Measurements from ENCODE around the gene CCNJ.

Gene CCNJ

GRCh38 chr10:96041146-96041545 lies 2.2 kb upstream of the CCNJ start:
- Histone ChIP-seq H3K36me3 (ENCODE audit: control insufficient read depth in 2 of 2, insufficient read depth in 1 of 2, low read length in 2 of 2) (peaks cover 0 to 3% of the 10 kb centered on the region in 2 experiments; a peak in 1 of 3 replicates), H3K4me1 (ENCODE audit: control insufficient read depth, insufficient read depth, low read length) (peaks cover 10% of the 10 kb centered on the region), H3K27ac (ENCODE audit: extremely low read depth, low read depth, low read length) (no peak overlapping the region), H3K9me3 (ENCODE audit: control insufficient read depth, insufficient read depth, low read depth, low read length) (no peaks in the 10 kb centered on the region), H3K4me3 (ENCODE audit: low read depth, low read length) (no peak overlapping the region)
- ChIA-PET CTCF (no interaction called here), POLR2A (interaction anchor here (0.7 kb wide), 1 partner anchor 79 kb away, joined by 4 read pairs; no protein-coding TSS in a partner anchor)
- TF ChIP-seq ZNF133 (tag by site-specific recombination; IDR thresholded peaks at IDR 0.05) (no peak), ZNF280D (tag by site-specific recombination; IDR thresholded peaks at IDR 0.05) (no peak), ZIC2 (tag by site-specific recombination; IDR thresholded peaks at IDR 0.05) (no peak), ZXDB (tag by site-specific recombination; IDR thresholded peaks at IDR 0.05) (no peak), PRDM2 (tag by site-specific recombination; IDR thresholded peaks at IDR 0.05; ENCODE audit: borderline replicate concordance) (no peak), KLF17 (tag by site-specific recombination; IDR thresholded peaks at IDR 0.05) (no peak), ZNF10 (tag by site-specific recombination; IDR thresholded peaks at IDR 0.05) (no peak), ZNF404 (tag by site-specific recombination; IDR thresholded peaks at IDR 0.05) (no peak), ZNF768 (tag by site-specific recombination; IDR thresholded peaks at IDR 0.05) (no peak), ZNF341 (tag by site-specific recombination; IDR thresholded peaks at IDR 0.05; ENCODE audit: low read depth) (no peak), ZNF398 (tag by site-specific recombination; IDR thresholded peaks at IDR 0.05) (no peak), SP7 (tag by site-specific recombination; IDR thresholded peaks at IDR 0.05) (no peak), ZNF391 (tag by site-specific recombination; IDR thresholded peaks at IDR 0.05; ENCODE audit: borderline replicate concordance, low read depth) (no peak), ELK4 (IDR thresholded peaks at IDR 0.05; ENCODE audit: borderline replicate concordance, low read depth, low read length) (no peak), PBX3 (CRISPR knock-in tag; IDR thresholded peaks at IDR 0.05) (no peak)
